Ovary (tissue), 3 donors: ENCODE measurements around the gene CPT1B.

ENCODE experiments used
- CTCF ChIP-seq, 3 donors: fragments of 450-650 bp in 2 of 3; fragments of 200-600 bp in 1 of 3; IDR thresholded peaks; one replicate each; pipeline versions ENCODE4 v1.5.1 to v1.8.0; 2016 to 2022; ENCODE audit warnings: antibody characterized with exemption in 3 of 3, mild to moderate bottlenecking in 1 of 3
- POLR2A ChIP-seq: fragments of 450-650 bp; IDR thresholded peaks from one replicate; pipeline ENCODE4 v1.6.1; 2017; ENCODE audit warnings: antibody characterized with exemption, mild to moderate bottlenecking, moderate library complexity
- donor health status: DM: no; HTN: no; CAD: no.

DNA sequence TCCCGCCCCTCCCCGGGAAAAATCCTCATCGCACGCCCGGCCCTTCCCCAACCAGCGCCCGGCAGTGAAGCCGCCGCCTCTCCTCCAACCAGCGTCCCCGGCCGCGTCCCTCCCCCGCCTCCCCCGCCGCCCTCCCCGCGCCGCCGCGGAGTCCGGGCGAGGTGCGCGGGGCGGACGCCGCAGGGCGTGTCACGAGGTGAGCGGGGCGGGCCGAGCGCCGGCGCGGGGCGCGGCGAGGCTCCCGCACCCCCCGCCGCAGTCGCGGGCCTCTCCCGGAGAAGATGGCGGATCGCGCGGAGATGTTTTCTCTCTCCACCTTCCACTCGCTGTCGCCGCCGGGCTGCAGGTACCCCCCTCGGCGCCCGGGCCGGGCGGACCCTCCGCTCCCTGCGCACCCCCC, 22.3 kb upstream of the CPT1B start, which contains the start of gene MAPK8IP2:
- no peak for TF ChIP-seq CTCF (IDR thresholded peaks at IDR 0.05)
- TF ChIP-seq POLR2A: no peak
